IPS-11a (cell line): ENCODE measurements around the gene TRIO.

Source experiments
- H3K4me3 ChIP-seq: one replicate; pipeline ENCODE4 v1.5.1; 2013; ENCODE audit warnings: low read depth, low read length, control low read depth

Gene TRIO

DNA sequence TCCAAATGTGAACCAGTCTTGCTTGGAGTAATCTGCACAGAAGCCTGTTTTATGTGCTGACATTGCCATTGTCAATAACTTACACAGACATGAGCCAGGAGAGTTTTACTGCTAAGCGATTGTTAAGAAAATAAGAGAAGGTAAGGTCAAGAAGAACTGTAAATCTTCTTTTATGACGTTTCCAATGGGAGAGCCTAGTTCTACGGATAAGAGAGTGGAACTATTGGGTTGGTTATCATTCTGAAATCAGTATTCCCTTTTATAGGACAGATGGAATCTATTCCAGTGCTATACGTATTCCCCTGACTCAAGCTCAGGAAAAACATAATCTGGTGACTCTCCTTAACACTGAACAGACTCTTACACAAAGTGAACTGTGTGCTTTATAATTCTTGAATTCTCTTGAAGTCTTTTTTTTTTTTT lies 300.5 kb downstream of the TRIO start:
- no peak overlapping the region for H3K4me3 ChIP-seq

DNA sequence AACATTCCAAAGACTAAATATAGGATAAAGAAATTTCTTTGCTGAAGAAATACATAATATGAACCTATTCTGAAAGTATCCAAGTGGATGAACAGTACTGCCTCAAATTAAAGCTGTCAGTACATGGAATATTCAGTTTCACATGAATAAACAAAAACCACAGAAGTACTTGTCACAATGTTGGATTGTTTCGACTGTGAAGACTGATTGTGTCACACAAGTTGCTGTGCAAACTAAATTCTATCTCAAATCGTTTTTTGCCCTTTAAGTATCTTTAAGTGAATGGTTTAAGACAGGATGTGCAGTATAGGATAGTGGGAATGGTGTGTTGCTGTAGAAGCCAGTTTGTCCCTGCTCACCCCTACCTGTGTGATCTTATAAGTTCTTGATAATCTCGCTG lies 301.0 kb downstream of the TRIO start:
- H3K4me3 ChIP-seq: no peak overlapping the region

DNA sequence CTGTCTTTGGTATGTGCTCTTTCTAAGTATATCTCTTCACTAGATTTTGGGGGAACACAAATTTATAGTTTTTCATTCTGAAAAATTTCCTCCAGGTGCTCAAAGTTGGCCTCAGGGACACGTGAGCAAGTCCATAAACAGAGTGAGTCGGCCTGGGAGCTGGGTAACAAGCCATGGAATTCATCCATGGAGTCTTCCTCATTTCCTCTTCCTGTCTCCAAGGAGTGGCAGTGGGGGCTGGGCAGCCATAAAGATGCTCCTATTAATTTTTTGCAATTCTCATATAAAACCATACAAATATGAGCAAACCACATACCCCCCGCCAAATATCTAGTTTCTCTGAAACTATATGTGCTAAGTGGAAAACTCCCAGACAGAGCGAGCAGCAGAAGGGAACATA lies 301.9 kb downstream of the TRIO start:
- H3K4me3 ChIP-seq: no peak overlapping the region

GRCh38 chr5:14445576-14446290 lies 302.6 kb downstream of the TRIO start:
- no peak overlapping the region for H3K4me3 ChIP-seq

- no peak overlapping the region for H3K4me3 ChIP-seq
Measured at GRCh38 chr5:14447958-14448911, 305.1 kb downstream of the TRIO start.

DNA sequence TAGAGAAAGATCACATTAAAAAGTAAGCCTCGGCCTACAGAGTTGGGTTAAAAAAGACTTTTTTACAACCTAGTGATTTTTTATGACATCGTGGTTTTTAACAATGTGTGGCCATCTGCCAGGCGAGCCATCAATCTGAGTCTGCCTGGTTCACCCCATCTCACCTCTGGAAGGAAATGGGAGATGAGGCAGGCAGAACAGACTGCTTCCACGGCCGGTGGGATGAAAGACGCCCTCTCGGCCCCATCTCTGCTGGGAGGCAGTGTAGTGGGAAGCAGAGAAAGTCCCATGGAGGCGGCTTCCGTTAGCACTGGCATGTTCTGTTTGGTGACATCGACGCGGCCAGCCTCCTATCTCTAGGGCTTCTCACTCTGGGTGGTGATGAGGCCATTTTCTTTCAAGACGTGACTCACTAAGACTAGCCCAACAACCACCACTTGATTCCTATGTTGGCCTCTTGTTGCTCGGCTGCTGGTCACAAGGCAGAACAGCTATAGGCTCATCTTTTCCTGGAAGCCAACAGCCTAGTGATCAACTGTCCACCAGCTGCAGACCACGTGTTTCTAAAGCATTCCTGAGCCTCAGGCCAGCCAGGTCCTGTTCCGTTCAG lies 306.0 kb downstream of the TRIO start:
- no peak overlapping the region for H3K4me3 ChIP-seq

DNA sequence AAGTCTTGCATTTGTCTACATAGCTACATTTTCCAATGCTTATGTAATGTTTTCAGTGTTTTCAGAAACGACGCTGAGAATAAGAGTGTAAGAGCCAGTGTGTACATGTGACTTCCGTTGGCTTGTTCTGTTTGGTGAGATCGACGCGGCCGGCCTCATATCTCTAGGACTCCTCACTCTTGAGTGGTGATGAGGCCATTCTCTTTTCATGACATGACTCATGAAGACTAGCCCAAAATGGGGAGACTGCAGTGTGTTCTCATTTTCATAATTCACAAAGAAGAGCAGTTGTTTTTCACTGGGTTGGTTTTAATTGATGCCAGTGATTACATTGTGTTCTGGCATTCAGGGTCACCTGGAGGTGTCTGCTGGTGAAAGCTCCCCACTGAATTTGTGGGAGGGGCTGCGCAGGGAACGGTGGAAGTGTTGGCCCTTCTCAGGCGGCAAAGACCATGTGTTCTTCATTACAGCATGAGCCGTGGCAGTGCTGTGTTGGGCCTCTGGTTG lies 306.9 kb downstream of the TRIO start:
- no peak overlapping the region for H3K4me3 ChIP-seq

GRCh38 chr5:14450742-14451141 lies 307.6 kb downstream of the TRIO start:
- no peak overlapping the region for H3K4me3 ChIP-seq

DNA sequence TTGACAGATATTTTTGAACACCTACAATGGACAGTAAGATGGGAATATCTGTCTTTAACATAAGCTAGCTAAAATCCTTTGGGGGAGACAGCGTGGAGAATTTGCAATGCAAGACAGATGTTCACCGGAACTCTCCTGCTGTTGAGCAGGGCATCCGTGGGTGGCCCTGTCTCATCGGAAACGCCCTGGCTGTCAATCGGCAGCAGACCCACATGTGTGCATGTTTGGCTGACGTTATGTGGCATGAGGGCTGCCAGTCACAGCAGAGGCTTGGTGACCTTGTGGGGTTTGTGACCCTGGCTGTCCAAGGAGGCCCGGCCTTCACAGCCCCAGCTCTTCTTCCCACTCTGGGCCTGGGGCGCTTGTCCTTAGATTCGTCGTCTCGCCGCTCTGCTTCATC lies 308.7 kb downstream of the TRIO start:
- no peak overlapping the region for H3K4me3 ChIP-seq

GRCh38 chr5:14452685-14453454 lies 309.7 kb downstream of the TRIO start:
- no peak overlapping the region for H3K4me3 ChIP-seq

- no peak overlapping the region for H3K4me3 ChIP-seq
Measured at GRCh38 chr5:14453481-14453880, 310.3 kb downstream of the TRIO start.

DNA sequence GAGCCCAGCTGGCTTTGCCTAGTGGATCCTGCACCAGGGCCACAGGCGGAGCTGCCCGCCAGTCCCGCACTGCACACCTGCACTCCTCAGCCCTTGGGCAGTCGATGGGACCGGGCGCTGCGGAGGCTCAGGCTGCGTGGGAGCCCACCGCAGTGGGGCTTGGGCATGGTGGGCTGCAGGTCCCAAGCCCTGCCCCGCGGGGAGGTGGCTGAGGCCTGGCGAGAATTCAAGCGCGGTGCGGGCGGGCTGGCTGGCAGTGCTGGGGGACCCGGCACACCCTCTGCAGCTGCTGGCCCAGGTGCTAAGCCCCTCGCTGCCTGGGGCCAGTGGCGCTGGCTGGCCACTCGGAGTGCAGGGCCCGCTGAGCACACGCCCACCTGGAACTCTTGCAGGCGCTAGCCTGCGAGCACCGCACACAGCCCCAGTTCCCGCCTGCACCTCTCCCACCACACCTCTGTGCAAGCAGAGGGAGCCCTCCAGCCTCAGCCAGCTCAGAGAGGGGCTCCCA lies 312.7 kb downstream of the TRIO start:
- no peak overlapping the region for H3K4me3 ChIP-seq

- no peak overlapping the region for H3K4me3 ChIP-seq
Measured at GRCh38 chr5:14457476-14457875, 314.3 kb downstream of the TRIO start.

GRCh38 chr5:14458414-14458813 lies 315.3 kb downstream of the TRIO start:
- H3K4me3 ChIP-seq: no peak overlapping the region

DNA sequence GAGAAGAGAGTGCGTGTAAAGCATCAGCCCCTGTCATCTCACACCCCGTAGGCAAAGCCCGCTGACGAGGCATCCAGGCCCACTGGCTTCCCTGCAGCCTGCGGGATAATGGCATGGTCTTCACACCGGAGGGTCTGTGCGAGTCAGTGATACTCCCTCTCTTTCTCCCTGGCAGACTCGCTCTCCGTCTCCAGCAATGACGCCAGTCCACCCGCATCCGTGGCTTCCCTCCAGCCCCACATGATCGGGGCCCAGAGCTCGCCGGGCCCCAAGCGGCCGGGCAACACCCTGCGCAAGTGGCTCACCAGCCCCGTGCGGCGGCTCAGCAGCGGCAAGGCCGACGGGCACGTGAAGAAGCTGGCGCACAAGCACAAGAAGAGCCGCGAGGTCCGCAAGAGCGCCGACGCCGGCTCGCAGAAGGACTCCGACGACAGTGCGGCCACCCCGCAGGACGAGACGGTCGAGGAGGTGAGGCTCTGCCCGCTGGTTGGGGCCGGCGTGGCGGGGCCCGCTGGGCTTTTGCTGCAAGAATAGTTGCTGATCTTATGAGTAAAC lies 317.8 kb downstream of the TRIO start:
- no peak overlapping the region for H3K4me3 ChIP-seq

DNA sequence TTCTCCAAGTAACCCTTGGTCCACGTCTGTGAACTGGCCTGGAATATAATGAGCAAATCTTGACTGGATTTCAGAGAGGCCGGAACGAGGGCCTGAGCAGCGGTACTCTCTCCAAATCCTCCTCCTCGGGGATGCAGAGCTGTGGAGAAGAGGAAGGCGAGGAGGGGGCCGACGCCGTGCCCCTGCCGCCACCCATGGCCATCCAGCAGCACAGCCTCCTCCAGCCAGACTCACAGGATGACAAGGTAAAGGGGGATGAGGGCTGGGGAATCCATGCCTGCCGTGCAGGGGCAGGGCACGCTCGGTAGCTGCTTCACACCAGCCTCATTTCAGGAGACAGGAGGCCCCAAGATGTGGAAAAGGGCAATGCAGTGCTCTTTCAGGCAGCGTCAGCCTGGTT lies 319.5 kb downstream of the TRIO start:
- H3K4me3 ChIP-seq: no peak overlapping the region

GRCh38 chr5:14463629-14464028 lies 320.5 kb downstream of the TRIO start:
- no peak overlapping the region for H3K4me3 ChIP-seq

DNA sequence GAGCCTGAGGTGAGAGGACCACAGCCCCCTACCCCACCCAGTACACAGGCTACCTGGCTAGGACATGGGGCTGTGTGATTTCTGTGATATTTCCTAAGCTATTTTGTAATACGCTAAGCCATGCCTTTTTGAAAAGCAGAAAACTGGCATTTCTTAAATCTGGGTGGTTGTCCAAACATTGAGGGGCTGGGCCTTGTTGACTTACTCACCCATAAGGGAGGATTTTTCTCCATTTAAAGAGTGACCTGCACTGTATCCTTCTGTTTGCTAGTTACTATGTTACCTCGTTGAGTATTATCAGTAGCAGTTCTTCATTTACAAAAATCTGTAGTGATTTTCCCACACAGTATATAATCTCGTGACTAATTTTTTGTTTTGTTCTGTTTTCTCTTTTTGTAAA lies 321.0 kb downstream of the TRIO start:
- H3K4me3 ChIP-seq: no peak overlapping the region

GRCh38 chr5:14464671-14465070 lies 321.5 kb downstream of the TRIO start:
- no peak overlapping the region for H3K4me3 ChIP-seq

GRCh38 chr5:14465116-14465515 lies 322.0 kb downstream of the TRIO start:
- H3K4me3 ChIP-seq: no peak overlapping the region
